ENCODE measurements around the gene ESR1. TPM values are rescaled to one million over a fixed set of nuclear protein-coding genes. Genes with fewer than 3 reads are reported as not detected.

Gene ESR1
- total and polyA plus RNA-seq, 2 experiments from 2014 or later = 0.09 TPM; not detected in 1

- H3K9ac ChIP-seq = no peak overlapping the region
- H3K9me3 ChIP-seq (ENCODE audit: low read depth) = no peaks in the 10 kb centered on the region
- TF ChIP-seq EZH2phosphoT487 (IDR thresholded peaks at IDR 0.05; ENCODE audit: insufficient read depth, low read depth) = no peak
- no peak for TF ChIP-seq EZH2 (IDR thresholded peaks at IDR 0.05; ENCODE audit: insufficient read depth, poor library complexity, severe bottlenecking)
- WGBS, 2 experiments (ENCODE audit: low coverage in 1 of 2, low lambda C conversion rate in 2 of 2, missing lambda C conversion rate in 2 of 2) = 94 to 95% methylated on average over 4 of the region's 4 CpGs
- no peak overlapping the region for H3K4me3 ChIP-seq
- in situ Hi-C loops (cut with MboI) = no loop called here
- no peaks in the 10 kb centered on the region for H3K4me1 ChIP-seq (ENCODE audit: insufficient read depth)
- H4K20me1 ChIP-seq (ENCODE audit: insufficient read depth) = no peaks in the 10 kb centered on the region
- no peak overlapping the region for H2AFZ ChIP-seq
- no peak for DNase-seq
- H3K27me3 ChIP-seq (replicated peaks; ENCODE audit: insufficient read depth) = no peaks in the 10 kb centered on the region
- no peaks in the 10 kb centered on the region for H3K9me2 ChIP-seq (ENCODE audit: insufficient read depth)
- H3K79me2 ChIP-seq (ENCODE audit: insufficient read depth) = no peaks in the 10 kb centered on the region
- H3K4me2 ChIP-seq (ENCODE audit: unreplicated experiment) = no peak overlapping the region
- H3K27ac ChIP-seq = no peak overlapping the region
- no peaks in the 10 kb centered on the region for H3K36me3 ChIP-seq (ENCODE audit: low read depth)
- H3F3A ChIP-seq (ENCODE audit: insufficient read depth) = no peaks in the 10 kb centered on the region
These were observed 300.5 kb downstream of the ESR1 start for GRCh38 chr6:152107973-152108372.

- no peaks in the 10 kb centered on the region for H3K36me3 ChIP-seq (ENCODE audit: low read depth)
- H3F3A ChIP-seq (ENCODE audit: insufficient read depth) = no peaks in the 10 kb centered on the region
- no peaks in the 10 kb centered on the region for H3K9me2 ChIP-seq (ENCODE audit: insufficient read depth)
- H3K9ac ChIP-seq = no peak overlapping the region
- no peak overlapping the region for H3K4me2 ChIP-seq (ENCODE audit: unreplicated experiment)
- no peaks in the 10 kb centered on the region for H3K4me1 ChIP-seq (ENCODE audit: insufficient read depth)
- no peak overlapping the region for H3K27ac ChIP-seq
- 57 to 60% methylated on average over 20 of the region's 20 CpGs for WGBS, 2 experiments (ENCODE audit: low coverage in 1 of 2, low lambda C conversion rate in 2 of 2, missing lambda C conversion rate in 2 of 2)
- in situ Hi-C loops (cut with MboI) = no loop called here
- no peak overlapping the region for H3K4me3 ChIP-seq
- H4K20me1 ChIP-seq (ENCODE audit: insufficient read depth) = no peaks in the 10 kb centered on the region
- H3K27me3 ChIP-seq (replicated peaks; ENCODE audit: insufficient read depth) = no peaks in the 10 kb centered on the region
- H2AFZ ChIP-seq = 0 out of 2 replicates have a peak overlapping the region, but pooled peaks have one; percentile 20
- DNase-seq = no peak
- TF ChIP-seq EZH2 (IDR thresholded peaks at IDR 0.05; ENCODE audit: insufficient read depth, poor library complexity, severe bottlenecking) (no peak), EZH2phosphoT487 (IDR thresholded peaks at IDR 0.05; ENCODE audit: insufficient read depth, low read depth) (no peak)
- no peaks in the 10 kb centered on the region for H3K79me2 ChIP-seq (ENCODE audit: insufficient read depth)
- no peaks in the 10 kb centered on the region for H3K9me3 ChIP-seq (ENCODE audit: low read depth)
These were observed 303.7 kb downstream of the ESR1 start for GRCh38 chr6:152110886-152111820.

- Histone ChIP-seq H2AFZ (no peak overlapping the region), H3K27ac (no peak overlapping the region), H3K9ac (no peak overlapping the region), H3K9me3 (ENCODE audit: low read depth) (no peaks in the 10 kb centered on the region), H3K79me2 (ENCODE audit: insufficient read depth) (no peaks in the 10 kb centered on the region), H3F3A (ENCODE audit: insufficient read depth) (no peaks in the 10 kb centered on the region), H3K4me2 (ENCODE audit: unreplicated experiment) (no peak overlapping the region), H3K9me2 (ENCODE audit: insufficient read depth) (no peaks in the 10 kb centered on the region), H3K27me3 (replicated peaks; ENCODE audit: insufficient read depth) (no peaks in the 10 kb centered on the region), H3K4me3 (no peak overlapping the region), H3K36me3 (ENCODE audit: low read depth) (no peaks in the 10 kb centered on the region), H3K4me1 (ENCODE audit: insufficient read depth) (no peaks in the 10 kb centered on the region), H4K20me1 (ENCODE audit: insufficient read depth) (no peaks in the 10 kb centered on the region)
- in situ Hi-C loops (cut with MboI) = no loop called here
- no peak for TF ChIP-seq EZH2phosphoT487 (IDR thresholded peaks at IDR 0.05; ENCODE audit: insufficient read depth, low read depth)
- no peak for TF ChIP-seq EZH2 (IDR thresholded peaks at IDR 0.05; ENCODE audit: insufficient read depth, poor library complexity, severe bottlenecking)
- DNase-seq = no peak
- 83 to 89% methylated on average over 15 of the region's 15 CpGs for WGBS, 2 experiments (ENCODE audit: low coverage in 1 of 2, low lambda C conversion rate in 2 of 2, missing lambda C conversion rate in 2 of 2)
These were observed 305.2 kb downstream of the ESR1 start for GRCh38 chr6:152112491-152113261.
